Muscle layer of duodenum (tissue), 2 donors: ENCODE results near the gene PRKCB.
"Not testable (repeated sequence)": the region's sequence is repeated elsewhere in the genome, so short reads cannot be mapped to it uniquely, and the experiment has no call there.

Experiments used
- H3K27ac ChIP-seq: one replicate; pipeline ENCODE4 v1.7.0; 2013; ENCODE audit warnings: mild to moderate bottlenecking, low read length
- H3K27me3 ChIP-seq: one replicate; pipeline ENCODE4 v1.7.0; 2013; ENCODE audit warnings: low read depth, mild to moderate bottlenecking, control low read depth, low read length
- H3K36me3 ChIP-seq, 2 donors: one replicate each; pipeline ENCODE4 v1.7.0; 2013; ENCODE audit warnings: low read length in 2 of 2, control low read depth in 1 of 2, mild to moderate bottlenecking in 1 of 2; ENCODE audit not compliant: insufficient read depth in 2 of 2, control insufficient read depth in 1 of 2
- H3K4me1 ChIP-seq, 2 donors: one replicate each; pipeline ENCODE4 v1.7.0; 2013; ENCODE audit warnings: low read length in 2 of 2, mild to moderate bottlenecking in 2 of 2, control low read depth in 1 of 2, moderate library complexity in 1 of 2; ENCODE audit not compliant: insufficient read depth in 2 of 2, control insufficient read depth in 1 of 2
- H3K4me3 ChIP-seq, 2 donors: one replicate each; pipeline ENCODE4 v1.7.0; 2013; ENCODE audit warnings: low read length in 2 of 2, low read depth in 1 of 2, mild to moderate bottlenecking in 1 of 2
- H3K9me3 ChIP-seq, 2 donors: one replicate each; pipeline ENCODE4 v1.7.0; 2013; ENCODE audit warnings: low read length in 2 of 2, control low read depth in 1 of 2, mild to moderate bottlenecking in 1 of 2; ENCODE audit not compliant: control insufficient read depth in 1 of 2
- donor health status: healthy.

Gene PRKCB

DNA sequence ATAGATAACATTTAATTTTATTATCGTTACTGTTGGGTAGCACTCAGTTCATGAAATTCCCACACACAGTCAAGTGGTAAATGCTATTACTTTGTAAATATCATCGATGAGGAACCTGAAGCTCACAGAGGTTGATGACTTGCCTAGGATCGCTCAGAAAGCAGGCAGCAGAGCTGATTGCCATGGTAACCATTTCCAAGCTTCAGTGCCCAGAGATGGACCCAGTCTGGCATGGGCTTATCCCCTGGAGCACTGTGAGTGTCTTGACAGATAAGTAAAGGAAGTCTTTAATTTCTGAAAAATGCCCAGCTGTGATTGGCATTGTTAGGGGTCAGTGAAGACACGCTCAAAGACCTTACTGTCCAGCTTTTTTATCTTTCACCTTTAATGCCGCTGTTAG, 95.0 kb downstream of the PRKCB start:
- Histone ChIP-seq H3K4me1 (no peaks in the 10 kb centered on the region), H3K9me3 (no peaks in the 10 kb centered on the region), H3K4me3 (no peak overlapping the region), H3K27ac (no peak overlapping the region), H3K36me3 (no peaks in the 10 kb centered on the region), H3K27me3 (no peaks in the 10 kb centered on the region)

DNA sequence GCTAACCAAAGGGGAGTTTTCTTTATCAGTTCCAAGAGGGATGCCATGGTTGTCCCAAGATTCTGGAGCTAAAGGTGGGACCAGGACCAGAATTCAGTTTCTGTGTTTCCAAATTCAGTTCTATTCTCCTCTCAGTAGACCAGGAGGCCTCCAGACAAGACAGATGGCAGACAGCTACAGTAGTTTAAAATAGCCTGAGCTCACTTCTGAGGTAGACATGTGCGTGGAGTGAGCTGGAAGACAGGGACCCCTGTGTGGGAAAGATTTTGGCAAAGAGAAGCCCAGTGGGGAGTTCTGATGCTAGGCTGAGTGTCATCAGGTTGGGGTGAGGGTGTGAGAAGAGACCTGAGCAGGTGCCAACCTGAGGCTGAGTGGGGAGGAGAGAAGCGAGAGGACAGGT, 95.4 kb downstream of the PRKCB start:
- no peak overlapping the region for H3K4me3 ChIP-seq
- no peaks in the 10 kb centered on the region for H3K4me1 ChIP-seq
- no peaks in the 10 kb centered on the region for H3K36me3 ChIP-seq
- H3K27me3 ChIP-seq: no peaks in the 10 kb centered on the region
- H3K27ac ChIP-seq: no peak overlapping the region
- H3K9me3 ChIP-seq: no peaks in the 10 kb centered on the region

DNA sequence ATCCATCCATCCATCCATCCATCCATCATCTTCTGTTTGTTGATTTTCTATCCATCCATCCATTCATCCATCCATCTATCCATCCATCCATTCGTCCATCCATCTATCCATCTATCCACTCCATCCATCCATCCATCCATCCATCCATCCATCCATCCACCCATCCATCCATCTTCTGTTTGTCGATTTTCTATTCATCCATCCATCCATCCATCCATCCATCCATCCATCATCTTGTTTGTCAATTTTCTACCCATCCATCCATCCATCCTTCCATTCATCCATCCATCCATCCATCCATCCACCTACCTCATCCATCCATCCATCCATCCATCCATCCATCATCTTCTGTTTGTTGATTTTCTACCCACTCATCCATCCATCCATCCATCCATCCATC, 97.9 kb downstream of the PRKCB start:
- not testable (repeated sequence) for H3K27me3 ChIP-seq, H3K4me3 ChIP-seq, H3K27ac ChIP-seq, H3K4me1 ChIP-seq, H3K9me3 ChIP-seq, H3K36me3 ChIP-seq

DNA sequence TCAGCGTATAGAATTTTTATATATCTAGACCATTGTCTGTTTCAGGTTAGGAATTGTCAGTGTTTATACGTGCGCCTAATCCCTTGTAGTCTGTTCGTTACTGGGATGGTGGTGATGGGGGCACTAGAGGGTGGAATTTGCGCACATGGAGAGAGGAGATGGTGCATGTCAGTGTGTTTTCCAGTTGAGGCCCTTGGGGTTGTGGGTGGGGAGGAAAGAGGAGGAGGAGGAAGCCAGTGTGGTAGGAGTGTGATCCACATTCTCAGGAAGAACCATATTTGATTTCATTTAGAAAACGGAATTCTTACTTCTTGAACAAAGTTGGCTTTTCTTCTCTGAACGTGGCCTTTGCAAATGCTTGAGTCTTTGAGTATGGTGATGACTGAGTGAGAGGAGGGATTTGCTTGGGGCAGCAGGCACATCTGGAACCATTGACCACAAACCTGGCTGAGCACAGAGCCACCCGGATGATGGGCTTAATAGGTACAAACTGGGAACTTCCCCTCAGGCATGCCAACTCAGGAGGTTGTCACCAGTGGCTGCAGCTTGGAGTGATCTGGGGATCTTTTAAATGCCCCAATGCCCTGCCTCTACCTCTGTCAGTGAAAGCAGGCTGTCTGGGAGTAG, 98.9 kb downstream of the PRKCB start:
- H3K27me3 ChIP-seq: no peaks in the 10 kb centered on the region
- H3K27ac ChIP-seq: no peak overlapping the region
- H3K36me3 ChIP-seq: no peaks in the 10 kb centered on the region
- no peak overlapping the region for H3K4me3 ChIP-seq
- H3K9me3 ChIP-seq: no peaks in the 10 kb centered on the region
- H3K4me1 ChIP-seq: no peaks in the 10 kb centered on the region

DNA sequence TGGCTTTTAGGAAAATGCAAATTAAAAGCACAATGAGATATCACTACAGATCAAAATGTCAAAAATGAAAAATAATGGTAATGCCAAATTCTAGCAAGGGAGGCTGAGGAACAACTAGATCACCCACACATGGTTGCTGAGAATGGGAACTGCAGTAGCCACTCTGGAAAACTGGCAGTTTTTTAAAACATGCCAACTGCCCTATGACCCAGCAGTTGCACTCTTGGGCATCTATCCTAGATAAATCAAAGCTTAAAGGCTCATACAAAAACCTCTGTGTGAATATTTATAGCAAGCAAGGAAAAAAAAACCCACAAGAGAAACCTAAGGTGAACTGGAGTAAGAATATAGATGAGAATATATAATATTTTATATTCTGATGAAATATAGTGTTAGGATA, 104.3 kb downstream of the PRKCB start:
- no peak overlapping the region for H3K27ac ChIP-seq
- no peak overlapping the region for H3K4me3 ChIP-seq
- H3K9me3 ChIP-seq: no peaks in the 10 kb centered on the region
- H3K36me3 ChIP-seq: no peaks in the 10 kb centered on the region
- H3K4me1 ChIP-seq: peaks cover 0 to 6% of the 10 kb centered on the region in 2 donors
- H3K27me3 ChIP-seq: no peaks in the 10 kb centered on the region

DNA sequence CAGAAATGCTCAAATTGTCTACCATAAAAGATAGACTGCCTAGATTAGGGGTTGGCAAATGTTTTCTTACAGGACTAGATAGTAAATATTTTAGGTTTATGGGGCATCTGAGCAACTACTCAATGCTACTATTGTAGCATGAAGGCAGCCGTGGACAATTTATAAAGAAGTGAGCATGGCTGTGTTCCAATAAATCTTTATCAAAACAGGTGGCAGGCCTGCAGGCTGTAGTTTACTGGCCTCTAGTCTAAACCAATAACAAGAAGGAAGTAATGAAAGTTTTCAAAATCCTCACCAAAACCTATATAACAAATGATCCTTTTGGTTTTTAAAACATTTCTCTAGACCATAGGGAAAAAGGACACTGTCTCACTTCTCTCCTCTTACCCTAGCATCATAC, 105.2 kb downstream of the PRKCB start:
- H3K36me3 ChIP-seq: no peaks in the 10 kb centered on the region
- H3K27me3 ChIP-seq: no peaks in the 10 kb centered on the region
- H3K4me1 ChIP-seq: peaks cover 0 to 6% of the 10 kb centered on the region in 2 donors
- H3K9me3 ChIP-seq: no peaks in the 10 kb centered on the region
- no peak overlapping the region for H3K27ac ChIP-seq
- no peak overlapping the region for H3K4me3 ChIP-seq

DNA sequence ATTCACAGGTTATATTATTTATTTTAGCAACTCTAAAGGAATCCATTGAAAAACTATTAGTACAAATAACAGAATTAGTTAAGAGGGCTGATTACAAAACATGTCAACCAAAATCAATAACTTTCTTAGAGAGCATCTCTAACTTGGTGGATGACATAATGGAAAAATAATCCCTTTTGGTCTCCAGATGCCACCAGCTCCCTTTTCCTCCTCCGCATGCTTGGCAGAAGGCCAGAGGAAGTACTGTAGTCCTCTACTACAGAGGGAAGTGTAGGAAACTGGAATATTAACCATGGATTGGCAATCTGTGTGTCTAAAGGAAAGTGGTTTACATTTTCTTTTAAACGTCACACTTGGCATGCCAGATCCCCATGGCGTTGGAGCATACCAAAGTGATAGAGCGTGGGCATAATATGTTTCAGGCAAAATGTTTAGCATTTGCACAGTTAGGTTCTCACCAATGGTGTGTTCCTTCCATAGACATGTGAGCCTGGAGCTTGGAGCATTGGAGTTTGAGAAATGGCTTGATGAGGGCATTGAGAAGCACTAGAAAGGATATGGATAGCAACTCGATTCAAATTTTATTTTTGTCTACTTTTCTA, 106.3 kb downstream of the PRKCB start:
- Histone ChIP-seq H3K4me3 (no peak overlapping the region), H3K27ac (no peak overlapping the region), H3K36me3 (no peaks in the 10 kb centered on the region), H3K4me1 (peaks cover 0 to 6% of the 10 kb centered on the region in 2 donors), H3K27me3 (no peaks in the 10 kb centered on the region), H3K9me3 (no peaks in the 10 kb centered on the region)

DNA sequence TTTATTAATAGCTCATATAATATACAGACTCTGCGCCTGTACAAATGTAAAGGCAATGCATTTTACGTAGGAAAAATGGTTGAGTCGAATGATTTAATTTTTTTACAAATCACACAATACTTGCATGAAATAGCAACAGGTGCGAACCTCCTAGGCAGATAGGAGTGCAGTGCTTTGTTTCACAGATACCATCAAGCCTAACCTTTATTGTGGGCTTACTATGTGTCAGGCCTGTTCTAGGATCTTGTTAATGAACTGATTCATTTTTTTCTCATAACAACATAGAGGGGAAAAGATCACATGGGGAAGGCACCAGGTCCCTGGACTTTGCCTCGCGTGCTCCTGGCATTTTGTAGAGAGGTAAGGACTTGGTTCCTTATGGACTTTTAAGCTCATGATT, 107.8 kb downstream of the PRKCB start:
- Histone ChIP-seq H3K36me3 (no peaks in the 10 kb centered on the region), H3K27ac (no peak overlapping the region), H3K9me3 (no peaks in the 10 kb centered on the region), H3K27me3 (no peaks in the 10 kb centered on the region), H3K4me1 (peaks cover 0 to 6% of the 10 kb centered on the region in 2 donors), H3K4me3 (no peak overlapping the region)

DNA sequence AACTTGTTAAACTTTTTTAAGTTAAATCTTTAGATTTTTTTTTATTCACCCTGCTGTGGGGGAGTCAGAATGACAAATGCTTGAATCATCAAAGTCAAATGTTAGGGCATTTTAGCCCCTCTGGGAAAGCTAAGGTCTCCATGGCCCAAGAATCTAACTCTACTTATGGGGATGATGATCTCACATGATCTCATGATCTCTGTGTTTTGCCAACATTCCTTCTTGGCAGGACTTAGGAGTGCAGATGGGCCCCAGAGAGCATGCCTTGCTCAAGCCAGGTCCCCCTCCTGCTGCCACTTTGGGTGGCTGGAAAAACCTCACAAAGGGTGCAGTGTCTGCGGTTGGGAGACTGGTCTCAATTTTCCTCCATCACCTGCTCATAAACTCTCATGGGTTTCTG, 108.6 kb downstream of the PRKCB start:
- no peak overlapping the region for H3K27ac ChIP-seq
- no peaks in the 10 kb centered on the region for H3K36me3 ChIP-seq
- no peaks in the 10 kb centered on the region for H3K9me3 ChIP-seq
- no peaks in the 10 kb centered on the region for H3K27me3 ChIP-seq
- no peak overlapping the region for H3K4me3 ChIP-seq
- H3K4me1 ChIP-seq: peaks cover 0 to 6% of the 10 kb centered on the region in 2 donors

DNA sequence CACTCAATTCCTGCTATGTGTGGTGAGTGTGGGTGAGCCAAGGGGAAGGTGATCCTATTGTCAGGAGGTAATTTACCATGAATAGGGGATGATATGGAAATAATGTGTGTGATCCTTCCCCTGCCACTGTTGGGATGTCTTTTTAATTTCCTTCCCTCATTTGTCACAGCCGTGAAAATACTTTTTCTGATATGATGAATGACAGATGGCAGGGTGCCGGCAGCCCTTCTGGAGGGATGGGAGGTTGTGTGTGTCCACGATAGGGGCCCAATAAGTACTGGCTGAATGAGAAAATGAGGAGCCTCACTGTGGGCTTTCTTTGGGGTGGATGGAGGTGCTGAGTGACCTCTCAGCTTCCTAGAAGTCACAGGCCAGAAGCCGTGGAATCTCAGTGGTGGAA, 109.5 kb downstream of the PRKCB start:
- H3K4me1 ChIP-seq: peaks cover 0 to 6% of the 10 kb centered on the region in 2 donors
- H3K27ac ChIP-seq: no peak overlapping the region
- no peaks in the 10 kb centered on the region for H3K36me3 ChIP-seq
- H3K9me3 ChIP-seq: no peaks in the 10 kb centered on the region
- H3K4me3 ChIP-seq: no peak overlapping the region
- no peaks in the 10 kb centered on the region for H3K27me3 ChIP-seq

DNA sequence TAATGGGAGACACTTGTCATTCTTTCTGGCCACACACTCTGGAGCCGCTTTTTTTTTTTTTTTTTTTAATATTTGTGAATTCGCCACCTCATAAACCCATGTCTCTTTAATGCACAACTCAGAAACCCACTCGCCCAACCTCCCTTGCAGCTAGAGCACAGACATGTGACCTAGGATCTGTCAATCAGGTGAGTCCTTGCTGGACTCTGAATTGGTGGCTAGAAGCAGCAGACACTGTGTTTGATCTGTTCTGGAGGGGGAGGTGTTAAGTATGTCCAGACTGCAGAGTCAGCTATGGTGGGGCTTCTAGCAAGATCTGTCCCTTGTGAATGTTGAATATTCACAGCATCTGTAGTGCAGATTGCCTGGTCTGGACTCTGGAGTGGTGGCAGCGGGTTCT, 112.1 kb downstream of the PRKCB start:
- Histone ChIP-seq H3K27ac (no peak overlapping the region), H3K9me3 (no peaks in the 10 kb centered on the region), H3K36me3 (no peaks in the 10 kb centered on the region), H3K27me3 (no peaks in the 10 kb centered on the region), H3K4me1 (peaks cover 0 to 26% of the 10 kb centered on the region in 2 donors), H3K4me3 (no peak overlapping the region)

DNA sequence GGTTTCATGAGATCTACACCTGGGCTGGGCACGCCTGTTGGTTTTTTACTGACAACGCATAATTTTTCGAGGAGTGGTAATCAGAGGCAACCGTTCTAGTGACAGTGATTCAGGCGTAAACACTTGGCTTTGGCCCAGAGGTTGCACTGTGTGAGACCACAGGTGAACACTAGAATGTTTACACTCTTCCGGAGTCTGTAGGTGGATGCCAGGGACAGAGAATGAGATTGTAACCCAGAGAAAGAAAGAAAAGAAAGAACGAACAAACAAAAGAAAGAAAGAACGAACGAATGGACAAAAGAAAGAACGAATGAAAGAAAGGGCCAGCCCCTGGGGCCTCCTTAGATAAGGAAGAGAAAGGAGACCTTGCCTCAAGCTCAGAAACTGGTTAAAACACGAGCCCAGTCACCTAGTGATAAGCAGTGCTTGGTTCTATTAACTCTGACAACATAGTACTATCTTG, 113.2 kb downstream of the PRKCB start:
- no peak overlapping the region for H3K27ac ChIP-seq
- peaks cover 0 to 31% of the 10 kb centered on the region in 2 donors for H3K4me1 ChIP-seq
- H3K27me3 ChIP-seq: no peaks in the 10 kb centered on the region
- H3K9me3 ChIP-seq: no peaks in the 10 kb centered on the region
- no peak overlapping the region for H3K4me3 ChIP-seq
- H3K36me3 ChIP-seq: no peaks in the 10 kb centered on the region
